Ovary (tissue), 3 donors: ENCODE results near the gene HK2.

ENCODE experiments used
- EP300 ChIP-seq: sonication (generic); formaldehyde crosslinking; IDR thresholded peaks from one replicate; pipeline ENCODE4 v1.6.1; 2017; ENCODE audit warnings: antibody characterized with exemption
- TF ChIP-seq, protein P1 (sequence below), 3 donors: fragments of 450-650 bp in 2 of 3; fragments of 200-600 bp in 1 of 3; IDR thresholded peaks; one replicate each; pipeline versions ENCODE4 v1.5.1 to v1.8.0; 2016 to 2022; ENCODE audit warnings: antibody characterized with exemption in 3 of 3, mild to moderate bottlenecking in 1 of 3
- donor health status: DM: no; HTN: no; CAD: no.

DNA sequence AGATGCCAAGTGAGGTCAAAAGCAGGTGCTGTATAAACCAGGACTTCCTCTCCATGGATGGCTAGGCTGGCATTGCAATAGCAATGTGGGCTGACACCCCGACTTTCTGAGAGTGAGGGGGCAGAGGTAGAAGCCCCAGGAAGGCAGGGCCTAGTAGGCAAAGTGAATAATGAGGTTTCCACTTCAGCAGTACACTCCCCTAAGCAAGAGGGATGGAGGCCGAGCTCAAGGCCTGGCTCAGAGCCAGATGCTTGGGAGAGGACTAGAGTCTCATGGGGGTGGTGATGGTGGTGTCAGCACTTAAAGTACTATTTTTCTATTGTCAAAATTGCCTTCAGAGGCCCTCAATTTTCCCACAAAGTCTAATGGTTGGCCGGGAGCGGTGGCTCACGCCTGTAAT lies 41.6 kb upstream of the HK2 start:
- TF ChIP-seq, protein P1, sequence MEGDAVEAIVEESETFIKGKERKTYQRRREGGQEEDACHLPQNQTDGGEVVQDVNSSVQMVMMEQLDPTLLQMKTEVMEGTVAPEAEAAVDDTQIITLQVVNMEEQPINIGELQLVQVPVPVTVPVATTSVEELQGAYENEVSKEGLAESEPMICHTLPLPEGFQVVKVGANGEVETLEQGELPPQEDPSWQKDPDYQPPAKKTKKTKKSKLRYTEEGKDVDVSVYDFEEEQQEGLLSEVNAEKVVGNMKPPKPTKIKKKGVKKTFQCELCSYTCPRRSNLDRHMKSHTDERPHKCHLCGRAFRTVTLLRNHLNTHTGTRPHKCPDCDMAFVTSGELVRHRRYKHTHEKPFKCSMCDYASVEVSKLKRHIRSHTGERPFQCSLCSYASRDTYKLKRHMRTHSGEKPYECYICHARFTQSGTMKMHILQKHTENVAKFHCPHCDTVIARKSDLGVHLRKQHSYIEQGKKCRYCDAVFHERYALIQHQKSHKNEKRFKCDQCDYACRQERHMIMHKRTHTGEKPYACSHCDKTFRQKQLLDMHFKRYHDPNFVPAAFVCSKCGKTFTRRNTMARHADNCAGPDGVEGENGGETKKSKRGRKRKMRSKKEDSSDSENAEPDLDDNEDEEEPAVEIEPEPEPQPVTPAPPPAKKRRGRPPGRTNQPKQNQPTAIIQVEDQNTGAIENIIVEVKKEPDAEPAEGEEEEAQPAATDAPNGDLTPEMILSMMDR (IDR thresholded peaks at IDR 0.05), result no peak
- TF ChIP-seq EP300, result no peak
